SK-N-SH (cell line): ENCODE data around the gene SYT14. TPM values are rescaled to one million over a fixed set of nuclear protein-coding genes. Genes with fewer than 3 reads are reported as not detected.

Source experiments
- CTCF ChIA-PET: fragments of 300-600, 350-600 bp; formaldehyde crosslinking; extraction: SDS; loops from one replicate; lab custom pipeline; 2021; lab: Yijun Ruan, JAX
- POLR2A ChIA-PET: fragments of 350-600 bp; sonication (Branson Sonifier 250); formaldehyde crosslinking; extraction: SDS; loops from one replicate; lab custom pipeline; 2020; ENCODE audit warnings: antibody characterized with exemption, inconsistent platforms; lab: Yijun Ruan, JAX
- DNase-seq: peaks from one replicate; pipeline ENCODE4 v3.0.0; 2012
- H2AFZ ChIP-seq: fragments of 200-600 bp; sonication (generic); 2 replicates; pipeline ENCODE4 v1.8.1; 2016; ENCODE audit warnings: antibody characterized with exemption, mild to moderate bottlenecking, low read depth
- H3F3A ChIP-seq: fragments of 200-600 bp; sonication (generic); replicated peaks from 2 replicates; pipeline ENCODE3; 2016; ENCODE audit warnings: antibody characterized with exemption, mild to moderate bottlenecking; ENCODE audit not compliant: insufficient read depth
- H3K27ac ChIP-seq, 2 experiments: fragments of 200-500 bp in 1 of 2; fragments of 200-600 bp in 1 of 2; sonication (Bioruptor generic) in 1 of 2; sonication (generic), shearing (Covaris generic) in 1 of 2; 2 replicates each; pipeline versions ENCODE4 v1.5.1 to v1.6.1; 2014 to 2016; ENCODE audit warnings: low read depth in 2 of 2, inconsistent platforms in 1 of 2, low read length in 1 of 2, mild to moderate bottlenecking in 1 of 2, mixed read lengths in 1 of 2
- H3K27me3 ChIP-seq: fragments of 200-600 bp; sonication (generic), shearing (Covaris generic); 2 replicates; pipeline ENCODE4 v1.6.1; 2016; ENCODE audit warnings: mixed run types; ENCODE audit not compliant: insufficient read depth
- H3K36me3 ChIP-seq, 2 experiments: fragments of 200-500 bp in 1 of 2; fragments of 200-600 bp in 1 of 2; sonication (Bioruptor generic) in 1 of 2; sonication (generic) in 1 of 2; replicated peaks in 1 of 2; 2 replicates each; pipeline versions ENCODE3 to v1.5.1; 2014 to 2016; ENCODE audit warnings: low read length in 1 of 2, mild to moderate bottlenecking in 1 of 2; ENCODE audit not compliant: insufficient read depth in 2 of 2, control insufficient read depth in 1 of 2
- H3K4me1 ChIP-seq, 2 experiments: fragments of 200-500 bp in 1 of 2; fragments of 200-600 bp in 1 of 2; sonication (Bioruptor generic) in 1 of 2; sonication (generic), shearing (Covaris generic) in 1 of 2; 2 replicates each; pipeline versions ENCODE4 v1.5.1 to v1.6.1; 2014 to 2016; ENCODE audit warnings: low read depth in 1 of 2, low read length in 1 of 2, mixed run types in 1 of 2; ENCODE audit not compliant: insufficient read depth in 2 of 2, control insufficient read depth in 1 of 2
- H3K4me2 ChIP-seq: fragments of 200-600 bp; sonication (generic), shearing (Covaris generic); 2 replicates; pipeline ENCODE4 v1.6.1; 2017; ENCODE audit warnings: mixed run types
- H3K4me3 ChIP-seq, 2 experiments: fragments of 200-500 bp in 1 of 2; fragments of 200-600 bp in 1 of 2; sonication (Bioruptor generic) in 1 of 2; sonication (generic), shearing (Covaris generic) in 1 of 2; 2 replicates each; pipeline versions ENCODE4 v1.5.1 to v1.8.1; 2014 to 2016; ENCODE audit warnings: low read depth in 2 of 2, inconsistent platforms in 1 of 2, low read length in 1 of 2, mild to moderate bottlenecking in 1 of 2, mixed read lengths in 1 of 2, moderate library complexity in 1 of 2
- H3K79me2 ChIP-seq: fragments of 200-600 bp; sonication (generic); 2 replicates; pipeline ENCODE4 v1.8.1; 2017; ENCODE audit warnings: mild to moderate bottlenecking; ENCODE audit not compliant: insufficient read depth
- H3K9ac ChIP-seq: fragments of 200-600 bp; sonication (generic); 2 replicates; pipeline ENCODE4 v1.6.1; 2017; ENCODE audit warnings: mixed run types
- H3K9me2 ChIP-seq: fragments of 200-600 bp; sonication (generic); 2 replicates; pipeline ENCODE4 v1.6.1; 2017; ENCODE audit warnings: mixed run types
- H3K9me3 ChIP-seq: fragments of 200-600 bp; sonication (generic); 2 replicates; pipeline ENCODE4 v1.6.1; 2017; ENCODE audit warnings: mixed run types, mild to moderate bottlenecking, moderate library complexity
- H4K20me1 ChIP-seq: fragments of 200-600 bp; sonication (generic); 2 replicates; pipeline ENCODE4 v1.6.1; 2017; ENCODE audit warnings: mild to moderate bottlenecking, mixed run types; ENCODE audit not compliant: insufficient read depth
- CTCF ChIP-seq: fragments of 200-600 bp; sonication (generic); IDR thresholded peaks from 2 replicates; pipeline ENCODE4 v1.6.1; 2017; ENCODE audit warnings: antibody characterized with exemption, mild to moderate bottlenecking, moderate library complexity
- ELF1 ChIP-seq: IDR thresholded peaks from 2 replicates; pipeline ENCODE4 v1.4.0; 2012
- EZH2phosphoT487 ChIP-seq: fragments of 200-600 bp; sonication (generic); IDR thresholded peaks from 2 replicates; pipeline ENCODE4 v1.6.1; 2017; ENCODE audit warnings: low read depth, mixed run types, mild to moderate bottlenecking, antibody characterized with exemption, moderate library complexity, borderline replicate concordance
- FOSL2 ChIP-seq: IDR thresholded peaks from 2 replicates; pipeline ENCODE4 v1.4.0; 2012; ENCODE audit warnings: low read depth, mild to moderate bottlenecking, moderate library complexity, borderline replicate concordance
- GABPA ChIP-seq: IDR thresholded peaks from 2 replicates; pipeline ENCODE4 v1.4.0; 2012; ENCODE audit warnings: low read depth, mild to moderate bottlenecking
- GATA2 ChIP-seq: sonication (generic); formaldehyde crosslinking; IDR thresholded peaks from 2 replicates; pipeline ENCODE4 v1.5.0; 2020; ENCODE audit warnings: mild to moderate bottlenecking, missing genetic modification reagents
- IRF3 ChIP-seq: fragments of 150-350 bp; IDR thresholded peaks from 2 replicates; pipeline ENCODE4 v1.6.1; 2016; ENCODE audit warnings: mild to moderate bottlenecking, low read depth, low read length
- JUND ChIP-seq: IDR thresholded peaks from 2 replicates; pipeline ENCODE4 v1.4.0; 2012
- MAX ChIP-seq: IDR thresholded peaks from 2 replicates; pipeline ENCODE4 v1.4.0; 2012; ENCODE audit warnings: low read depth
- MXI1 ChIP-seq: IDR thresholded peaks from 2 replicates; pipeline ENCODE4 v1.6.1; 2012; ENCODE audit warnings: mild to moderate bottlenecking, low read depth, low read length, improper control_type of control experiment
- NFIC ChIP-seq: IDR thresholded peaks from 2 replicates; pipeline ENCODE4 v1.4.0; 2012; ENCODE audit warnings: borderline replicate concordance
- PBX3 ChIP-seq: IDR thresholded peaks from 2 replicates; pipeline ENCODE4; 2012
- POLR2AphosphoS5 ChIP-seq: IDR thresholded peaks from 2 replicates; pipeline ENCODE4 v1.6.1; 2012; ENCODE audit warnings: low read depth, low read length
- RXRA ChIP-seq: IDR thresholded peaks from 2 replicates; pipeline ENCODE4 v1.4.0; 2012; ENCODE audit warnings: low read depth, mild to moderate bottlenecking, borderline replicate concordance
- SIN3A ChIP-seq: IDR thresholded peaks from 2 replicates; pipeline ENCODE4 v1.6.1; 2012; ENCODE audit warnings: low read depth, mild to moderate bottlenecking, low read length, moderate library complexity, borderline replicate concordance
- TAF1 ChIP-seq: IDR thresholded peaks from 2 replicates; pipeline ENCODE4 v1.6.1; 2012; ENCODE audit warnings: low read depth, mild to moderate bottlenecking, low read length, moderate library complexity, borderline replicate concordance
- USF1 ChIP-seq: IDR thresholded peaks from 2 replicates; pipeline ENCODE4 v1.4.0; 2012; ENCODE audit warnings: low read depth, borderline replicate concordance
- USF2 ChIP-seq: fragments of 150-350 bp; IDR thresholded peaks from 2 replicates; pipeline ENCODE4 v1.6.1; 2017; ENCODE audit warnings: antibody characterized with exemption, low read length, low read depth, borderline replicate concordance
- ZBTB33 ChIP-seq: IDR thresholded peaks from 2 replicates; pipeline ENCODE4 v1.4.0; 2012; ENCODE audit warnings: low read depth, borderline replicate concordance
- WGBS: methylation state at CpG from one replicate; pipeline ENCODE4 v1.1.6; 2017; ENCODE audit warnings: low lambda C conversion rate; 5-methylcytosine and 5-hydroxymethylcytosine counted together
- polyA plus RNA-seq, 3 experiments: library from polyadenylated mRNA; depleted of rRNA; stranded (reverse); fragments of >200 nt; gene quantifications; 2 replicates each; pipeline ENCODE4 v1.2.3, GENCODE V29; 2012

Gene SYT14
- polyA plus RNA-seq, 1 of the 3 experiments (the other 2 are of a cell fraction) = 1.2 TPM

- Histone ChIP-seq H3K4me1 (peaks cover 0 to 12% of the 10 kb centered on the region in 2 experiments; a peak in 1 of 4 replicates), H3F3A (no peaks in the 10 kb centered on the region), H3K27ac (no peak overlapping the region), H3K27me3 (no peaks in the 10 kb centered on the region), H3K36me3 (no peaks in the 10 kb centered on the region), H2AFZ (no peak overlapping the region), H3K9me2 (no peaks in the 10 kb centered on the region), H3K9ac (no peak overlapping the region), H4K20me1 (no peaks in the 10 kb centered on the region), H3K79me2 (no peaks in the 10 kb centered on the region), H3K4me2 (no peak overlapping the region), H3K4me3 (no peak overlapping the region), H3K9me3 (no peaks in the 10 kb centered on the region)
- DNase-seq = no peak
- ChIA-PET CTCF (no interaction called here), POLR2A (no interaction called here)
- TF ChIP-seq SIN3A (no peak), CTCF (no peak), PBX3 (no peak), EZH2phosphoT487 (no peak), TAF1 (no peak), POLR2AphosphoS5 (no peak), MAX (no peak), GATA2 (CRISPR knock-in tag) (no peak), USF2 (no peak), ZBTB33 (no peak), NFIC (no peak), JUND (no peak), GABPA (no peak), IRF3 (no peak), ELF1 (no peak), MXI1 (no peak), RXRA (no peak), FOSL2 (no peak), USF1 (no peak)
- 86% methylated on average over 6 of the region's 7 CpGs for WGBS
Measured at GRCh38 chr1:210189426-210189825, 251.4 kb downstream of the SYT14 start.
